ENCODE results near the gene TTC13. TPM values are rescaled to one million over a fixed set of nuclear protein-coding genes. Genes with fewer than 3 reads are reported as not detected.

Gene TTC13
- total and polyA plus RNA-seq, 4 donors = 2.6 to 17.5 (median 6.8) TPM

- TF ChIP-seq YY1 (IDR thresholded peaks at IDR 0.05) (peak; percentile 51), RXRA (IDR thresholded peaks at IDR 0.05) (peak; percentile 13 to 45), SP1 (IDR thresholded peaks at IDR 0.05) (peak; percentile 7), GABPA (IDR thresholded peaks at IDR 0.05 in 1 of 2, conservative IDR thresholded peaks at IDR 0.05 in 1 of 2) (no peak), ATF3 (IDR thresholded peaks at IDR 0.05) (no peak), NR2F2 (IDR thresholded peaks at IDR 0.05) (peak; percentile 46), MAX (IDR thresholded peaks at IDR 0.05) (peak; percentile 13)
- Histone ChIP-seq H3K27ac (ENCODE audit: low read depth in 1 of 2, low read length in 2 of 2) (no peak overlapping the region), H3K27me3 (ENCODE audit: control insufficient read depth in 4 of 4, insufficient read depth in 4 of 4, low read length in 3 of 4) (no peaks in the 10 kb centered on the region), H3K4me3 (ENCODE audit: low read depth in 1 of 3, low read length in 3 of 3) (no peak overlapping the region), H3K4me1 (ENCODE audit: control insufficient read depth in 4 of 4, insufficient read depth in 4 of 4, low read length in 3 of 4) (no peaks in the 10 kb centered on the region), H3K9me3 (ENCODE audit: control insufficient read depth in 4 of 4, low read length in 3 of 4) (peaks cover 0 to 3% (median 0%) of the 10 kb centered on the region in 4 donors), H3K9ac (ENCODE audit: low read depth in 1 of 2, low read length in 2 of 2) (no peak overlapping the region), H3K36me3 (ENCODE audit: control insufficient read depth in 4 of 4, insufficient read depth in 3 of 4, low read depth in 1 of 4, low read length in 3 of 4) (peaks cover 0 to 5% (median 2%) of the 10 kb centered on the region in 4 donors)
- 76% methylated on average over 1 of the region's 1 CpG for WGBS
- no peak for DNase-seq (ENCODE audit: low spot score)
These were observed 120.8 kb downstream of the TTC13 start for GRCh38 chr1:230857822-230858221.

GRCh38 chr1:230857077-230857476 is 121.6 kb downstream of the TTC13 start:
- DNase-seq (ENCODE audit: low spot score) = no peak
- WGBS = 94% methylated on average over 13 of the region's 13 CpGs
- Histone ChIP-seq H3K9me3 (ENCODE audit: control insufficient read depth in 4 of 4, low read length in 3 of 4) (peaks cover 0 to 3% (median 0%) of the 10 kb centered on the region in 4 donors), H3K27me3 (ENCODE audit: control insufficient read depth in 4 of 4, insufficient read depth in 4 of 4, low read length in 3 of 4) (no peaks in the 10 kb centered on the region), H3K9ac (ENCODE audit: low read depth in 1 of 2, low read length in 2 of 2) (no peak overlapping the region), H3K4me1 (ENCODE audit: control insufficient read depth in 4 of 4, insufficient read depth in 4 of 4, low read length in 3 of 4) (no peaks in the 10 kb centered on the region), H3K36me3 (ENCODE audit: control insufficient read depth in 4 of 4, insufficient read depth in 3 of 4, low read depth in 1 of 4, low read length in 3 of 4) (peaks cover 0 to 6% (median 2%) of the 10 kb centered on the region in 4 donors), H3K27ac (ENCODE audit: low read depth in 1 of 2, low read length in 2 of 2) (no peak overlapping the region), H3K4me3 (ENCODE audit: low read depth in 1 of 3, low read length in 3 of 3) (no peak overlapping the region)
- TF ChIP-seq ZBTB33 (IDR thresholded peaks at IDR 0.05) (no peak), JUND (IDR thresholded peaks at IDR 0.05) (no peak), FOXA2 (IDR thresholded peaks at IDR 0.05) (no peak), HNF4A (conservative IDR thresholded peaks at IDR 0.05) (no peak), ATF3 (IDR thresholded peaks at IDR 0.05) (no peak), EGR1 (IDR thresholded peaks at IDR 0.05; ENCODE audit: low read depth in 2 of 2) (no peak), FOXA1 (IDR thresholded peaks at IDR 0.05) (no peak), GABPA (IDR thresholded peaks at IDR 0.05 in 1 of 2, conservative IDR thresholded peaks at IDR 0.05 in 1 of 2) (no peak), SP1 (IDR thresholded peaks at IDR 0.05) (no peak), TAF1 (conservative IDR thresholded peaks at IDR 0.05) (no peak), HNF4G (IDR thresholded peaks at IDR 0.05) (no peak), YY1 (IDR thresholded peaks at IDR 0.05) (no peak), CTCF (IDR thresholded peaks at IDR 0.05; ENCODE audit: low read depth, low read length, missing input control) (no peak)

Small RNA genes within 50 kb of the gene (small RNA-seq; reads per million reads assigned to genes)
- gene RN7SL837P = not detected

Other genes with a start within 250 kb of the TTC13 start
- gene CAPN9, start 231.5 kb downstream of the TTC13 start, total RNA-seq = not detected
- gene CAPN9, start 231.5 kb downstream of the TTC13 start, polyA plus RNA-seq = not detected
- 10 to 100 TPM in 1 of 2 donors, 1 to 10 TPM in 1; 9.6 to 11.1 TPM for gene C1orf198, start 110.3 kb downstream of the TTC13 start, total RNA-seq
- 10 to 100 TPM in 1 of 2 donors, 1 to 10 TPM in 1; 3.9 to 11.1 TPM for gene C1orf198, start 110.3 kb downstream of the TTC13 start, polyA plus RNA-seq
- gene ARV1, start 233 bp upstream of the TTC13 start, total RNA-seq = 10 to 100 TPM; 13.4 to 15.9 TPM
- 10 to 100 TPM; 11.4 to 18.9 TPM for gene ARV1, start 233 bp upstream of the TTC13 start, polyA plus RNA-seq
- gene FAM89A, start 61.4 kb upstream of the TTC13 start, total RNA-seq = 1 to 10 TPM; 8.1 to 8.8 TPM
- gene FAM89A, start 61.4 kb upstream of the TTC13 start, polyA plus RNA-seq = 1 to 10 TPM; 5.3 to 8.1 TPM
- under 1 TPM; under 0.01 to 0.05 TPM for gene TRIM67, start 183.2 kb upstream of the TTC13 start, total RNA-seq
- gene TRIM67, start 183.2 kb upstream of the TTC13 start, polyA plus RNA-seq = not detected